ENCODE data around the gene PRPSAP2. TPM values are rescaled to one million over a fixed set of nuclear protein-coding genes. Genes with fewer than 3 reads are reported as not detected.

The PRPSAP2 gene
- total RNA-seq, 1 donor from 2014 or later, result 36.9 TPM

GRCh38 chr17:18968945-18969887 is 111.3 kb downstream of the PRPSAP2 start:
- H3K27me3 ChIP-seq (ENCODE audit: control insufficient read depth, insufficient read depth, low read length), result no peaks in the 10 kb centered on the region
- peaks cover 17% of the 10 kb centered on the region for H3K36me3 ChIP-seq (ENCODE audit: control insufficient read depth, insufficient read depth, low read length)
- TF ChIP-seq, protein P1, sequence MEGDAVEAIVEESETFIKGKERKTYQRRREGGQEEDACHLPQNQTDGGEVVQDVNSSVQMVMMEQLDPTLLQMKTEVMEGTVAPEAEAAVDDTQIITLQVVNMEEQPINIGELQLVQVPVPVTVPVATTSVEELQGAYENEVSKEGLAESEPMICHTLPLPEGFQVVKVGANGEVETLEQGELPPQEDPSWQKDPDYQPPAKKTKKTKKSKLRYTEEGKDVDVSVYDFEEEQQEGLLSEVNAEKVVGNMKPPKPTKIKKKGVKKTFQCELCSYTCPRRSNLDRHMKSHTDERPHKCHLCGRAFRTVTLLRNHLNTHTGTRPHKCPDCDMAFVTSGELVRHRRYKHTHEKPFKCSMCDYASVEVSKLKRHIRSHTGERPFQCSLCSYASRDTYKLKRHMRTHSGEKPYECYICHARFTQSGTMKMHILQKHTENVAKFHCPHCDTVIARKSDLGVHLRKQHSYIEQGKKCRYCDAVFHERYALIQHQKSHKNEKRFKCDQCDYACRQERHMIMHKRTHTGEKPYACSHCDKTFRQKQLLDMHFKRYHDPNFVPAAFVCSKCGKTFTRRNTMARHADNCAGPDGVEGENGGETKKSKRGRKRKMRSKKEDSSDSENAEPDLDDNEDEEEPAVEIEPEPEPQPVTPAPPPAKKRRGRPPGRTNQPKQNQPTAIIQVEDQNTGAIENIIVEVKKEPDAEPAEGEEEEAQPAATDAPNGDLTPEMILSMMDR (IDR thresholded peaks at IDR 0.05; ENCODE audit: insufficient read depth, low read length, severe bottlenecking), result no peak
- DNase-seq (ENCODE audit: low read depth) (peak; percentile 68), FAIRE-seq (peak; percentile 83)
- no peak overlapping the region for H3K4me3 ChIP-seq (ENCODE audit: low read depth, low read length)

GRCh38 chr17:18970582-18971480 is 112.9 kb downstream of the PRPSAP2 start:
- Histone ChIP-seq H3K27me3 (ENCODE audit: control insufficient read depth, insufficient read depth, low read length) (no peaks in the 10 kb centered on the region), H3K36me3 (ENCODE audit: control insufficient read depth, insufficient read depth, low read length) (peaks cover 19% of the 10 kb centered on the region), H3K4me3 (ENCODE audit: low read depth, low read length) (no peak overlapping the region)
- DNase-seq (ENCODE audit: low read depth) (no peak), FAIRE-seq (peak; percentile 36)
- TF ChIP-seq, protein P1 (IDR thresholded peaks at IDR 0.05; ENCODE audit: insufficient read depth, low read length, severe bottlenecking), result no peak

- H3K4me3 ChIP-seq (ENCODE audit: low read depth, low read length), result no peak overlapping the region
- no peak for DNase-seq (ENCODE audit: low read depth)
- no peaks in the 10 kb centered on the region for H3K27me3 ChIP-seq (ENCODE audit: control insufficient read depth, insufficient read depth, low read length)
- TF ChIP-seq, protein P1 (IDR thresholded peaks at IDR 0.05; ENCODE audit: insufficient read depth, low read length, severe bottlenecking), result no peak
- H3K36me3 ChIP-seq (ENCODE audit: control insufficient read depth, insufficient read depth, low read length), result peaks cover 21% of the 10 kb centered on the region
- no peak for FAIRE-seq
These were observed 113.9 kb downstream of the PRPSAP2 start for GRCh38 chr17:18971801-18972200.

GRCh38 chr17:18974407-18975149 is 116.6 kb downstream of the PRPSAP2 start:
- Histone ChIP-seq H3K27me3 (ENCODE audit: control insufficient read depth, insufficient read depth, low read length) (no peaks in the 10 kb centered on the region), H3K36me3 (ENCODE audit: control insufficient read depth, insufficient read depth, low read length) (peaks cover 43% of the 10 kb centered on the region), H3K4me3 (ENCODE audit: low read depth, low read length) (no peak overlapping the region)
- peak; percentile 77 for FAIRE-seq
- peak; percentile 75 for DNase-seq (ENCODE audit: low read depth)
- TF ChIP-seq, protein P1 (IDR thresholded peaks at IDR 0.05; ENCODE audit: insufficient read depth, low read length, severe bottlenecking), result no peak

DNA sequence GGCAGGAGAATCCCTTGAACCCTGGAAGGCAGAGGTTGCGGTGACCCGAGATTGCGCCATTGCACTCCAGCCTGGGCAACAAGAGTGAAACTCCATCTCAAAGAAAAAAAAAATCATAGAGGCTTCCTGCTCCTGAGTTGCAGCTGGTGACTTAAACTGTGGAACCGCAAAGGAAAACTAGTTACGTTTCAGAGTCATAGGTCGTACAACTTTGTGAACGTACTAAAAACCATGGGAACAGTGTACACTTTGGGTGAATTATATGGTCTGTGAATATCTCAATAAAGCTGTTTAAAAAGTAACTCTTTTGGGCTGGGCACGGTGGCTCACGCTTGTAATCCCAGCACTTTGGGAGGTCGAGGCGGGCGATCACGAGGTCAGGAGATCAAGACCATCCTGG is 117.7 kb downstream of the PRPSAP2 start:
- H3K4me3 ChIP-seq (ENCODE audit: low read depth, low read length), result no peak overlapping the region
- FAIRE-seq (no peak), DNase-seq (ENCODE audit: low read depth) (no peak)
- H3K36me3 ChIP-seq (ENCODE audit: control insufficient read depth, insufficient read depth, low read length), result peaks cover 50% of the 10 kb centered on the region
- TF ChIP-seq, protein P1 (IDR thresholded peaks at IDR 0.05; ENCODE audit: insufficient read depth, low read length, severe bottlenecking), result no peak
- H3K27me3 ChIP-seq (ENCODE audit: control insufficient read depth, insufficient read depth, low read length), result no peaks in the 10 kb centered on the region

Data from bronchial epithelial cell (primary cell).